Measurements from ENCODE around the gene PIWIL4. TPM values are rescaled to one million over a fixed set of nuclear protein-coding genes. Genes with fewer than 3 reads are reported as not detected.

The PIWIL4 gene
- total RNA-seq, 1 donor from 2014 or later = 0.59 TPM

GRCh38 chr11:94669023-94669422 lies 101.9 kb downstream of the PIWIL4 start:
- no peak overlapping the region for H3K9ac ChIP-seq (ENCODE audit: low read length)
- Mint-ChIP-seq H3K4me3 (ENCODE audit: unreplicated experiment) (no peak overlapping the region), H3K36me3 (ENCODE audit: low read depth, unreplicated experiment) (peaks cover 6% of the 10 kb centered on the region), H3K27me3 (ENCODE audit: low read depth, unreplicated experiment) (peaks cover 10% of the 10 kb centered on the region), H3K4me1 (ENCODE audit: low read depth, unreplicated experiment) (peaks cover 2% of the 10 kb centered on the region), H3K27ac (ENCODE audit: unreplicated experiment) (no peak overlapping the region), H3K9me3 (ENCODE audit: unreplicated experiment) (peaks cover 5% of the 10 kb centered on the region)
- H4K20me1 ChIP-seq (ENCODE audit: insufficient read depth, low read length) = no peaks in the 10 kb centered on the region
- no peak overlapping the region for H3K4me3 ChIP-seq (ENCODE audit: insufficient read depth, low read depth, low read length)
- no peak overlapping the region for H2AFZ ChIP-seq (ENCODE audit: low read depth, low read length)
- FAIRE-seq (no peak), DNase-seq (ENCODE audit: low read depth) (no peak)
- no peaks in the 10 kb centered on the region for H3K9me3 ChIP-seq (ENCODE audit: insufficient read depth, low read depth, low read length)
- H3K4me2 ChIP-seq (ENCODE audit: low read length) = no peak overlapping the region
- no peaks in the 10 kb centered on the region for H3K27me3 ChIP-seq (ENCODE audit: insufficient read depth, low read length)
- no peaks in the 10 kb centered on the region for H3K4me1 ChIP-seq (ENCODE audit: insufficient read depth, low read length)
- no peaks in the 10 kb centered on the region for H3K36me3 ChIP-seq (ENCODE audit: insufficient read depth, low read length)
- TF ChIP-seq EZH2 (IDR thresholded peaks at IDR 0.05; ENCODE audit: insufficient read depth, low read length) (no peak), CTCF (IDR thresholded peaks at IDR 0.05; ENCODE audit: insufficient read depth, low read depth, low read length) (no peak)
- no peaks in the 10 kb centered on the region for H3K79me2 ChIP-seq (ENCODE audit: insufficient read depth, low read length)
- no peak overlapping the region for H3K27ac ChIP-seq (ENCODE audit: low read depth, low read length)

Other genes with a start within 250 kb of the PIWIL4 start
- gene GPR83, start 165.9 kb upstream of the PIWIL4 start, total RNA-seq = 0.14 TPM in 1 of 2 replicates, not detected in the other
- gene MRE11, start 73.5 kb upstream of the PIWIL4 start, total RNA-seq = 12.6 and 14.1 TPM in 2 replicates
- 8.4 and 10.3 TPM in 2 replicates for gene ANKRD49, start 73.4 kb upstream of the PIWIL4 start, total RNA-seq
- gene C11orf97, start 54.9 kb upstream of the PIWIL4 start, total RNA-seq = not detected in 2 replicates
- gene FUT4, start 23.4 kb upstream of the PIWIL4 start, total RNA-seq = 3.5 and 3.7 TPM in 2 replicates
- gene AMOTL1, start 201.0 kb downstream of the PIWIL4 start, total RNA-seq = 46.1 and 47.8 TPM in 2 replicates